ENCODE measurements around the gene SPRR1A.
A peak's percentile ranks its signal among the peaks of the same experiment; 100 is the strongest.

SPRR1A gene

GRCh38 chr1:152983743-152984142, at the start of gene SPRR1A:
TSS of gene SPRR1A (plus strand) at chr1:152984081. CDS start at chr1:152985231, 1,150 bp downstream.
- no peak for DNase-seq

GRCh38 chr1:152940614-152941013, 43.3 kb upstream of the SPRR1A start:
- no peak for DNase-seq

- no peak for DNase-seq
Measured at GRCh38 chr1:152941037-152941711, 42.7 kb upstream of the SPRR1A start.

- no peak for DNase-seq
Measured at GRCh38 chr1:152942161-152942560, 41.7 kb upstream of the SPRR1A start.

- DNase-seq: no peak
Measured at GRCh38 chr1:152946248-152946647, 37.6 kb upstream of the SPRR1A start.

GRCh38 chr1:152946651-152947256, 37.1 kb upstream of the SPRR1A start, which contains the start of gene SPRR5:
TSS of gene SPRR5 (plus strand) at chr1:152947206. CDS start at chr1:152948555, 1,349 bp downstream.
- DNase-seq: no peak

GRCh38 chr1:152951711-152952110, 32.2 kb upstream of the SPRR1A start:
- DNase-seq: no peak

- no peak for DNase-seq
Measured at GRCh38 chr1:152953761-152954160, 30.1 kb upstream of the SPRR1A start.

- DNase-seq: peak; percentile 2
Measured at GRCh38 chr1:152954436-152954835, 29.4 kb upstream of the SPRR1A start.

GRCh38 chr1:152957561-152957960, 26.3 kb upstream of the SPRR1A start:
- no peak for DNase-seq

GRCh38 chr1:152959273-152959672, 24.6 kb upstream of the SPRR1A start:
- DNase-seq: no peak

GRCh38 chr1:152959801-152960451, 24.0 kb upstream of the SPRR1A start:
- DNase-seq: no peak

- DNase-seq: no peak
Measured at GRCh38 chr1:152960452-152961044, 23.3 kb upstream of the SPRR1A start.

- no peak for DNase-seq
Measured at GRCh38 chr1:152961226-152961891, 22.5 kb upstream of the SPRR1A start.

- no peak for DNase-seq
Measured at GRCh38 chr1:152962876-152963415, 20.9 kb upstream of the SPRR1A start.

- no peak for DNase-seq
Measured at GRCh38 chr1:152964536-152964935, 19.3 kb upstream of the SPRR1A start.

GRCh38 chr1:152965853-152966252, 18.0 kb upstream of the SPRR1A start:
- DNase-seq: no peak

GRCh38 chr1:152967201-152967600, 16.7 kb upstream of the SPRR1A start:
- DNase-seq: no peak

GRCh38 chr1:152968248-152968647, 15.6 kb upstream of the SPRR1A start:
- DNase-seq: no peak

- no peak for DNase-seq
Measured at GRCh38 chr1:152969036-152969435, 14.8 kb upstream of the SPRR1A start.

- DNase-seq: no peak
Measured at GRCh38 chr1:152970495-152970894, 13.4 kb upstream of the SPRR1A start, which contains the start of gene SPRR4. TSS of gene SPRR4 (plus strand) at chr1:152970648. CDS start at chr1:152971891, 1,243 bp downstream.

- DNase-seq: no peak
Measured at GRCh38 chr1:152972196-152972886, 11.5 kb upstream of the SPRR1A start.
